Stimulated activated CD4-positive, alpha-beta T cell treated with anti-CD3 and anti-CD28 coated beads, Interleukin-15, amount 100 ng/mL, for 1 hour (primary cell): ENCODE results near the gene RAC3.

Experiments used
- DNase-seq, 2 donors: peaks; one replicate each; pipeline ENCODE4 v3.0.0-alpha.2; 2020; ENCODE audit warnings: low read depth in 1 of 2, low spot score in 1 of 2

RAC3 gene

GRCh38 chr17:82054351-82055022 is 23.0 kb downstream of the RAC3 start:
- DNase-seq, result no peak

GRCh38 chr17:82055023-82055964 is 23.8 kb downstream of the RAC3 start:
- DNase-seq, result no peak

GRCh38 chr17:82055965-82056728 is 24.7 kb downstream of the RAC3 start:
- no peak for DNase-seq

- DNase-seq, result no peak
Measured at GRCh38 chr17:82056729-82057621, 25.5 kb downstream of the RAC3 start.

- no peak for DNase-seq
Measured at GRCh38 chr17:82058230-82058854, 26.9 kb downstream of the RAC3 start.

GRCh38 chr17:82058855-82059249 is 27.4 kb downstream of the RAC3 start:
- DNase-seq, result no peak

- DNase-seq, result no peak
Measured at GRCh38 chr17:82059272-82060000, 28.0 kb downstream of the RAC3 start.

- DNase-seq, result no peak
Measured at GRCh38 chr17:82060001-82060380, 28.5 kb downstream of the RAC3 start.

- no peak for DNase-seq
Measured at GRCh38 chr17:82060614-82061013, 29.1 kb downstream of the RAC3 start.

GRCh38 chr17:82061047-82061925 is 29.8 kb downstream of the RAC3 start:
- no peak for DNase-seq

GRCh38 chr17:82062076-82062983 is 30.9 kb downstream of the RAC3 start:
- no peak for DNase-seq

- no peak for DNase-seq
Measured at GRCh38 chr17:82062984-82063368, 31.5 kb downstream of the RAC3 start.

- DNase-seq, result no peak
Measured at GRCh38 chr17:82063424-82064415, 32.2 kb downstream of the RAC3 start.

- no peak for DNase-seq
Measured at GRCh38 chr17:82064433-82065192, 33.1 kb downstream of the RAC3 start.

- no peak for DNase-seq
Measured at GRCh38 chr17:82065193-82065637, 33.7 kb downstream of the RAC3 start.
